ENCODE results near the gene CREB3L1.

The CREB3L1 gene

DNA sequence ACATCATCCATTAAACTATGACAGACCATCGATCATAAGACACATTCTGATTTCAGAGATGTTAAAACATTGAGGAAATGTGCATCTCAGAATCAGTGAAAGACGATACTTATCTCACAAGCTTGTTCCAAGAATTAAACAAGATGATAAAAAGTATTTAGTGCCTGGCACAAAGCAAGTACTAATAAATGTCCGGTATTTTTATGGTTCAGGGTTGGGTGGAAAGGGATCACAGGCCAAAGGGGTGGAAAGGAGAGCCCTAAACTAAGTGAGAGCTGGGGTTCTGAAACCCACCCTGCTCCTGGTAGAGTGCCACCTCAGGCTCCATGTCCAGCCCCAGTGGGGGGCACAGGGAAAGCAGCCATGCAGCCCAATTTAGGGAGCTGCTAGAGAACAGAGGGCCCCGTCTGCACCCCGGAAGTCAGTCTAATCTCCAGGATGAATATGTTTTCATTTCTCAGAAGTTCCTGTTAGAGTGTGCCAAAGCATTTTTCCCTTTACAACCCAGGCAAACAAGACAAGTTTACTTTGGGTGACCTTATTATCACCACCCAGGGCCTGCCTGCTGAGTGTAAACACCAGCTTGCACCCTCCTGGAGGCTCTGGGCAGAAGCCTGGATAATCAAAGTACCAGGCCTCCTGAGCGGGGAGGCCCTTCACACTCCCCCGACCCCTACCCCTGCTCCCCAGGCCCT, 3.8 kb upstream of the CREB3L1 start:
- peak; percentile 44 for DNase-seq

DNA sequence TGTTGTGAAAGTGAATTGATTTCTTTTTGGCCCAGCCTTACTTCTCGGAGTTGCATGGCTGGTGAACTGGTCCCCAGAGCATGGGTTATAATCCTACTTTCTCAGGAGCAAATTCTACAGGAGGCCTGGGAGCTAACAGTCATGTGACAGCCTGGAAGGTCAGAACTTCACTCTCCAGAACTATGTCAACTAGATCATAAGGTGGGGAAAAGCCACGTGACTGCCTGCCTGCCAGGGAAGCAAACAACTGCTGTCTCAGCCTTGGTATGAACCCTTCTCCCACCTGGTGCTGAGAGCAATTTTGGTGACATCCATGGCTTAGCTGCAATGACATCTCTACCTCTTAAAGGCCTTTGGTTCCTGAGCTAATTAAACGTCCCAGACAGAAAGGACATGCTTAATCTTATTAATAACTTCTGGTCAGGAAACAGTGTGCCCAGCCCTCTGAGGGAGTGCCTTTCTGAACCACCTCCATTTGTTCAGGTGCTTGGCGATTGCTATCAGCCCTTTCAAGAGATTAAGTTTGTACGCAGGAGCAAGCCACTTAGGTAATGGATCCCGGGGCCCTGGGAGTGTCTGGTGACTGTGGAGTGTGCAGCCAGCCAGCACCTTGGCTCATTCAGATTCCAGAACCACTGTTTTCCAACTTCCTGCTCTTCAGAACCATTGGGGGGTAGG, 1.4 kb upstream of the CREB3L1 start:
- peak; percentile 58 to 61 for DNase-seq

DNA sequence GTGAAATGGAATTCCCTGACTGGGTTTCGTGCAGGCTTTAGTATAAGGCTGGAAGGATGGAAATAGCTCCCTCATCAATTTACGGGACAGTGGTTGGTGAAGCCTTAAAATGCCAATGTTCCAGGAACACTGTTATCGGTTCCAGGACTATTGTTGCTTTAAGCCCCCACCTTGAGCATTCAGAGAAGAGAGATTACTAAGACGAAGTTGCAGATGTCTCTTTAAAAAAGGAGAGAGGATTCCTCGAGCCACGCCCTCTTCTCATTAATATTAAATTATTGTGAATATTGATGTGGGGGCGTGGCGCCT, 195 bp upstream of the CREB3L1 start:
- peak in 1 of 2 experiments; percentile 55 for DNase-seq

DNA sequence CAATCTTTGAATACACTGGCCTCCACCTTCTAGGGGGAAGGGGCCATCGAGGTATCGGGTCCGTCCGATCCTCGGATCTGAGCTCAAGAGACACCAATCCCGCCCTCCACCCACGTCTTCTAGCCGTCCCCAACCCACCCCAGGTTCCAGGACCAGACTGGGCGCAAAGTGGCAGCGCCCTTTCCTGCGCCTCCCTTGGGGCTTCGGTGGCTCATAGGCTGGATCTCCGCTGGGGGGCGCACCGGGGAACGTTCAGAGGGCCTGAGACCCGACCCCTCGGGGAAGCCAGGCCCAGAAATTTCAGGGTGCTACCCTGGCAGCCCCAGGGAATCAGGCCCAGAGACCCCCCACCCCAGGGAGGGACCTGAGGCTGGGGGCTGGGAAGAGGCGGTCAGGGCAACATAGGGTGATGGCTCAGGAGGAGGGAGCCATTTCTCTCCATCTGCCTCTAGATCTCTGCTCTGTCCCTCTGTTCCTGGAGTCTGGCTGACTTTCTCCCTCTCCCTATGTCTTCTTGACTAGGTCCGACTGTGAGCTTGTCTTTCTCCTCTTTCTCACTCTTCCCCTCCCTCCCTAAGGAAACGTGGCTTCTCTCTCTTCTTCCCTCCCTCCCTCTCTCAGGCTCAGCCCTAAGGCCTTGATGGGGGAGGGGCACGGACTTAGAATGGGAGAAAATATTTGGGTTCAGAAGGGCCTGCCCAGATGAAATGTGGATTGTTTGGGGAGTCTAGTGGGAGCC, 1.1 kb downstream of the CREB3L1 start:
- DNase-seq: peak; percentile 56 to 60

DNA sequence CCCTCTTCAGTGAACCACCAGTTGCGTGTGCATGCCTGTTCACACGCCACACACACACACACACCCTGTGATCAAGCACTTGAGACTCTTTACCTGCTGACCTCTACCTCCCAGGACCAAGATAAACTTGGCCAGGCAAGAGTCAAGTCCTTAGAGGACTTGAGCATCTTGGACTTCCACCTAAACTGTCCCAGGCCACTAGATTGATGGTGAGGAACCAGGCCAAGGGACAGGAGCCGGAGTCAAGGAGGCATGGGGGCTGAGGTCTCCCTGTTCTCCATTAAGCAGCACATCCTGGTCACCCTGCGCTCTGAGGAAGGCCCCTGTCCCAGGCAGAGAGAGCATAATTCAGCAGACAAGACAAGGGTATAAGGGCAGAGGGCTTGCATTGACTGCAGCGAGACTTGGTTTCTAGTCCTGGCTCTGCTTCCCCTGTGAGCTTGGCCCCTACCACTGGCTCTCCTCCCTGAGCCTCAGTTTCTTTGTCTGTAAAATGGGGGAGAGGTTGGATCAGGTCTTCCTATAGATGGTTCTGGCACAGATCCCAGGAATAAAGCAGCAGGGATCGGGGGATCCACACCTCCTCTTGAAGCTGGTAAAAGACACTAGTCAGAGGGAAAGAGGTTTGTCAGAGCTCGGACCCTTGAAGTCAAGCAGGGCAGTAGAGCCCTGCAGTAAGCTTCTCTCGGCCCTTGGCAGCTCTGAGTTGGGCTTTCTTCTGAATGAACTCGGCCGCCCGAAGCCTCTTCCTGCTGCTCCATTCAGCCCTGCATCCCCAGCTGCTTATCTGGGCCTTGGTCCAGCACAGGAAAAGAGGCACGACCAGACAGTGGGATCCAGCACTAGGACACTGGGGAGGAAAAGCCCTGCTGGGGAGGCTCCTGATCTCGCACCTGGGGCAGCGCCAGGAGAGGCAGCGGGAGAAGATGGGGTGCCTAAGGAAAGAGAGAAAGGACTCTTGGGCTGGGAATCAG, 2.0 kb downstream of the CREB3L1 start:
- DNase-seq: peak; percentile 47 to 67

DNA sequence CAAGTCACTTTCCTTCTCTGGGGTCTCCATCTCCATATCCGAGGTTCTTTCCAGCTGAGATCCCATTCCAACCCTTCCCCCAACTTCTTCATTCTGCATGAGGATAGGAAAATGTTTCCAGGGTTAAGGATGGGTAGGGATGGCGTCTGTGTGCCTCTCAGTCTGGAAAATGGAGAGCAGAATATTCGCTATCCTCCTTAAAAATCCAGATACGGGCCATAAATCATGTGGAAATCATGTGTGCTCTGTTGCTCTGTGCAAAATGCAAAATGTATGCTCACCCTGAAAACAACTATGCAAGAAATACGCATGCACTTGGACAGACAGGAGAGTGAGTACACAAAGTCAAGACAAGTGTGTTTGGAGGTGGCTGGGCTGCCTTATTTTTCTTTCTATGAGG, 3.2 kb downstream of the CREB3L1 start:
- no peak for DNase-seq

DNA sequence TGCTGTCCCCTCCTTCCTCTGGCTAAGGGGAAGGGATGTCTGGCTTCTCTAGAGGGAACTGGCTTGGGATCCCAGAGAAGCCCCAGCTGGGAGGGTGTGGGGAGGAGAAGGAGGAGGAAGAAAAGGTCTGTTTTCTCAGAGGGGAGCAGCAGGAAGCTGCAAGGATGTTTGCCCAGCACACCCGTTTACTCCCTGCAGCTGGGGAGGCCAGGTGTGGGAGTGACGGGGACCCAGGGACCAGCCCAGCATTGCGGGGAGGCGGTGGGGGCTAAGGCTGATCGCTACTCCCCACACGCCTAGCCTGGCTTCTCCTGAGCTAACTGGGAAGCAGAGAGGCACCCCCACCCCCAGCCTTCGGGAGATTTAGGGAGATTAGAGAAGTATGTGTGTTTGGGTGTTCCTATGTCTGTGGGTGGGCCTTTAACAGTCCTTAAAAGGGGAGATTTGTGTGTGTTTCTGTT, 3.9 kb downstream of the CREB3L1 start:
- no peak for DNase-seq

DNA sequence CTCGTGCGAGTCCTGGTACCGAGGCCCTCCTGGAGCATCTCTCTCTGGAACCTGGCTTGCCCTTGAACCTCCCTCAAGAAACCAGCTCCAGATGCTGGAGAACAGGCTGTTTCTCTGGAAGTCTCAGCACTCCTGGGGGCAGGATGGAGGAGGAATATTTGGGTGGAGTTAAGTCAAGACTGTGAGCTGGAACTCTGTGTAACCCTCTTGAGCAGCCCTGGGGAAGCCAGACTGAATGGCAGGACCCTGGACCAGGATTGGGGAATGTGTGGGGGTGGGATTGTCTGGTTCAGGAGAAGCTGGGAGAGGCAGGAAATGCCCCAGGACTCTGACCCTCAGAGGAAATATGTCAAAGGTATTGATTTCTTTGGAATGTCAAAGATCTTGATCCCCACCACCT, 7.7 kb downstream of the CREB3L1 start:
- no peak for DNase-seq

DNA sequence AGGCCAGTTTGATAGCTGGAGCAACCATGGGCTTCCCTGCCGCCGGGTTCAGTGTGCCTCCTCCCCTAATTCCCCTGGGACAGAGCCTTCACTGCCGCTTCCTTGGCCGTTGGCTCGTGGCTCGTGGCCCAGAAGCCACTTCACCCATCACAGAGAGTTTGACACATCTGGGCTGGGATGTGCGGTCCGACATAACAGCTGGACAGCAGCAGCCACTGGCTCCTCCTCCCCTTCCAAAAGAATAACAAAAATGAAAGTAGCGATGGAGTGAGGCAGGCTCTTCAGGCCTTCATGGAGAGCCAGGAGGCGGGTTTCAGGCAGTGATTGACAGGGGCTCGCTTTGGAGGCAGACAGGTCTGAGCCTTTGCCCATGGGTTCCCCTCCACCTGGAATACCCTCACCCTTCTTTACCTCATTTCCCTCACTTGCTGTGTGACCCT, 8.2 kb downstream of the CREB3L1 start:
- DNase-seq: no peak

DNA sequence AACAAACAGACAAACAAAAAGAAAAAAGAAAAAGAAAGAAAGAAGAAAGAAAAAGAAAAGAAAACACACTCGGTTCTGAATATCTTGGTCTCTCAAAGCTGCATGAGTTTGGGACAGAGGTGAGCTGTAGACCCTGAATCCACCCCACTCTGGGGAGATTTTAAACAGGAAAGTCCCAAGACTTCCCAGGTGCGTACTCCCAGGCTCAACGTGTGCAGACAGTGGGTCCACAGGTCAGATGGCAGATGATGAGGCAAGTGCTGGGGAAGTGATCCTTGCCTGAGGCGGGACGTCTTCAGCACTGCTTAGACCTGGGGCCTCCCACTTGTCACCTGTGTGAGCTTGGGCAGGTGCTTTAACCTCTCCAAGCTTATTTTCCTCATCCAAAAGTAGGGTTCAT, 9.3 kb downstream of the CREB3L1 start:
- no peak for DNase-seq

DNA sequence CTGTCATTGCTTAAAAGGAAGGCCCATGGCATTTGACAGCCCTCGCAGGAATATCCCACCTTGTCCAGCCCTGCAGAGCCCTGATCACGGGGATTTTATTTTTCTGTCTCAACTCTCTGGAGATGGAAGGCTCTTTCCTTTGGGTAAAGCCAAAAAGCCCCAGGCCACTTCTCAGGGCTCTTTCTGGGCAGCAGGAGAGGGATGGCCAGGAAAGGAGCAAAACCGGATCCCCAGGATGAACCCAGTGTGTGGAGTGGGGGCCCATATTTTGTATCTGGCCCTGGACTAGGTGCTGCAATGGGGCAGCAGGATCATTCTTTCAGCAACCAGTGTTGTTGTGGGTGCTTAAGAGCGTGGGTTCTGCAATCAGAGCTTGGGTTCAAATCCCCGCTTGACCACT, 11.0 kb downstream of the CREB3L1 start:
- DNase-seq: no peak

DNA sequence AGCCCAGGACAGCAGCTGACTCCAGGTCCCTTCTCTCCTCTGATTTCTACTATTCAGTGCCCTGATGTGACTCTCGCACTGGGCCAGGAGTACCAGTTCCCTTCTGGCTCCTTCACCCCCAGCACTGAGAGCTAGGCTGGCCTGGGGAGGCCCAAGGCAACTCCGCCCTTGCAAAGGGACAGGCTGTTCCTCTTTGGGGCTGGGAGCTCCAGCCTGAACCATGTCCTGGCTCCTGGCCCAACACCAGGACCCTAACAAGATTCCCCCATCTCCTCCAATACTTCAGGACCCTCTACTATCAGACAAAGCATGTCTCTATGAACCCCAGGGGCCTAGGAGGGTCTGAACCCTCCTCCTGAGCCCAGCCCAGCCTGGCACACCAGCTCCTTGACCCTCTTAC, 12.5 kb downstream of the CREB3L1 start:
- DNase-seq: no peak

DNA sequence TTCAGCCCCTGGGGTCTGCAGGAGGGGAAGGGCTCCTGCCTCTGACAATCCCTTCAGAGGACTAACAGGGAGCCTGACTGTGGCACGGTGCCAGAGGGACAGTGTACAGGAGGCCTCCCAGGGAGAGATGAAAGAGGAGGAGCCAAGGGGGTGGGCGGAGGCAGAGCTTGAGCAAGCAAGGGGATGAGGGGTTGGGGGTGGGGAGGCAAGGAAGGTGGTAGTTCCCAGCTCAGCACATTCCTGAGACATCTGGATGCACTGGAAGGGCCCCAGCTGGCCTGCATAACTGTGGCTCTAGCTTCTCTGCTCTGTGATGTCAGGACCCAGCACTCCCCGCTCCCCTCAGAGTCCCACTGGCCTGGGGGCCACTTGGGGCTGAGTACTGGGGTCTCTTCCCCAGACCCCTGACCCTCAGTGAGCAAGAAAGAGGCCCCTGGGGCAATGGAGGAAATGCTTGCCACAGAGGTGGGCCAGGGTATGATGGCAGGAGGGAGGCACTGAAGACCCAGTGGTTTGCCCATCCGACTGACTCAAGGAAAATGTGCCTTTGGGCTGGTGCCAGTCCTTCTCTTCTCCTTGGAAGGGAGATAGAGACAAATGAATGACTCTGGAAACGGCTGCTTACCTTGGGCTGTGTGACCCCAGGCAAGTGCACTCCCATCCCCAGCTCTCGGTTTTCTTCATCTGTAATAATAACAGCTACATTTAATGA, 13.3 kb downstream of the CREB3L1 start:
- peak; percentile 3 to 23 for DNase-seq

DNA sequence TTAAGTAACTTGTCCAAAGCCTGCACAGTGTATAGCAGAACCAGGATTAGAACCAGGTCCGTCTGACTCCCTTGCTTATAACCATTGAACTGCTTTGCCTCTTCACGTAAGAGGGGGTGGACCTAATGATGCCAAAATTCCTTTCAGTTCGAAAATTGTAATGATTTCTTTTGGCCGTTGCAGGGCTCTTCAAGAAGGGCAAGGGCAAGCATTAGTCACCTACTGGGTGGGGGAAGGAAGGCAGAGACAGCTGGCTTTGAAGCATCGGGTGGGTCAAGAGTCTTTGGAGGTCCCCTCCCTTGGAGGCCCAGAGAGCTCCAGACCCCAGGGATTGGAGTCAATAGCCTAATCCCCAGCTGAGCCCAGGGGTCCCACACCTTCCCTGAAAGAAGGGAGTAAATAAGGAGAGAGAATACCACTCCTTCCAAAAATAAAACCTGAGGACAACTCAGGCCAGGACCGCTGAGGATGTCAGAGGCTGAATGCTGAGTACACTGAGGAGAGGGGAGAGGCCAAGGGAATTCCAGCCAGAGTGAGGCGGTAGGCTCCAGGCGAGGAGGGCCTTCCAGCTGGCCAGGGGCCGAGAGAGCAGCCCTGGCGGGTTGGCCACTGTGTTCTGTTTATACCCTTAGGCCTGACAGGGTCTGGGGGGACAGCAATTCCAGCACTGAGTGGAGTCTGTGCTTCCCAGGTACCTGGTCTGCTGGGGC, 14.1 kb downstream of the CREB3L1 start:
- no peak for DNase-seq

DNA sequence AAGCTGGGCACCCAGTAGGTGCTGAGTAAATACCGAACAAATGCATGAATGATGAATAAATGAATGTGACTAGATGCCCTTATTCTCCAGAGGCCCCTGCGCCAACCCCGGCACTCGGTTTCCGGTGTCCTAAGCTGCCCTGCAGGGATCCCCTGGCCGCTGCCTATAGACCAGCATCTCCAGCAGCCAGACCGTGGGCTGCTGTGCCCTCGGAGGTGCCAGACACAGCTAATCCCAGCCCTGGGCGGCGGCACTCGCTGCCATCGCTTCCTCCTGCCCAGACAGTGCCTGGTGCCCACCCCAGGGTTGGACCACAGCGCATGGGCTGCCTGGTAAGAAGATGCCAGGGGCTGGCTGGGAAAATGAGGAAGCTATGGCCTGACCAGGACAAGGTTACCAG, 15.6 kb downstream of the CREB3L1 start:
- no peak for DNase-seq

DNA sequence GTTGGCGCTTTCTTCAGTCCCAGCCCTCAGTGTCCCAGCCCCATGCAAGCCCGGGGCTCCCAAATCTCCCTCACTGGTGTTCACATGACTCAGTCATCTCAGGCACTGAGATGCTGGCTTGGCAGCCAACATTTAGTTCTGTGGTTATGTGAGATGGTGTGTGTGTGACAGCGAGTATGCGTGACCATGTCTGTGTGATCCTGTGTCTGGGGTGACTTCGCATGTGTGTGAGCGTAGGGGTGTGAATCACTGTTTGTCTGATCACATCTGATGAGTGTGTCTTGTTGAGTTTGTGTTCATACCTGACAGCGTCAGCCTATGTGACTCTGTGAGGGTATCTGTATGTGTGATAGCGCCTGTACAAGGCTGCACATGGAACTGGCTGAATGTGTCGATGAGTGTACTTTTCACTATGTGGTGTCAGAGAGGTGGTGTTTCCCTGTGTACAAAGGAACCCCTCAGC, 16.2 kb downstream of the CREB3L1 start:
- no peak for DNase-seq

DNA sequence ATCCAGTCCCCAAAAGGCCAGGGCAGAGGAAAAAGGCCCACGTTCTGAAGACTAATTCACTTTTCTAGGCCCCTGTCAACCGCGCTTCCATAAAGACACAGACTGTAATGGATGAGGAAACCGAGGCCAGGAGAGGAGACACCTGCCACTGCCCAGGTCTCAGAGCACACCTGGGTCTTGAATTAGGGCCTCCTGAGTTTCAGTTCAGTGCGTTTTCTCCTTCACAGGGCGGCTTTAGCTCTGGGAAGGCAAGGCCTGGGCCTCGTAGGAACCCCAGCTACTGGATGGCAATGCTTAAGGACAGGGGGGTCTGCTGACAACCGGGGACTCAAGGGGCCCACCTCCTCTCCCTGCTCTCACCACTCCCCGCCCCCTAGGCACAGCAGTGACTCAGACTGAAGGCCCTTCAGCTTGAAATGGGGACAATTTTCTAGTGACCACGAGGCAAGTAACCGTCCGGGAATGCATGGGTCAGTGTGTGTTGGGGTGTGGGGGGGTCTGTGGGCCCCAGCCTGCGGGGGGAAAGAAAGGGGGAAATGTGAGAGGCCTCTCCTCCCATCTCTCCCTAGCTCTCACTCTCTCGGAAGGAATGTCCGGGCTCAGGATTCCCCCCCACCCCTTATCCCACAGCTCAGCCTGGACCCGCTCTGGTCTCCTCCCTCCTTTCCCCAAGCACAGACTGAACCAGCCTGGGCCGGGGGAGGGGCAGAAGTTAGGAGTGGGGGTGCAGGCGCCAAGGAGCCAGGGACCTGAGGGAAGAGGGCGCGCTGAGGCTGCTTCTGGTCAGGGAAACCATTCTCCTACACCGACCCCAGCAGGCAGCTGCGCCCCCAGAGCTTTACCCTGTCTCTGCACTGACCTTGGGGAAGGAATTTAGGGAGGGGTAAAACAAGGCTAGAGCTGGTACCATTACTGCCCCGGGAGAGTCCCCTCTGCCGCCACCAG, 17.2 kb downstream of the CREB3L1 start:
- DNase-seq: no peak

DNA sequence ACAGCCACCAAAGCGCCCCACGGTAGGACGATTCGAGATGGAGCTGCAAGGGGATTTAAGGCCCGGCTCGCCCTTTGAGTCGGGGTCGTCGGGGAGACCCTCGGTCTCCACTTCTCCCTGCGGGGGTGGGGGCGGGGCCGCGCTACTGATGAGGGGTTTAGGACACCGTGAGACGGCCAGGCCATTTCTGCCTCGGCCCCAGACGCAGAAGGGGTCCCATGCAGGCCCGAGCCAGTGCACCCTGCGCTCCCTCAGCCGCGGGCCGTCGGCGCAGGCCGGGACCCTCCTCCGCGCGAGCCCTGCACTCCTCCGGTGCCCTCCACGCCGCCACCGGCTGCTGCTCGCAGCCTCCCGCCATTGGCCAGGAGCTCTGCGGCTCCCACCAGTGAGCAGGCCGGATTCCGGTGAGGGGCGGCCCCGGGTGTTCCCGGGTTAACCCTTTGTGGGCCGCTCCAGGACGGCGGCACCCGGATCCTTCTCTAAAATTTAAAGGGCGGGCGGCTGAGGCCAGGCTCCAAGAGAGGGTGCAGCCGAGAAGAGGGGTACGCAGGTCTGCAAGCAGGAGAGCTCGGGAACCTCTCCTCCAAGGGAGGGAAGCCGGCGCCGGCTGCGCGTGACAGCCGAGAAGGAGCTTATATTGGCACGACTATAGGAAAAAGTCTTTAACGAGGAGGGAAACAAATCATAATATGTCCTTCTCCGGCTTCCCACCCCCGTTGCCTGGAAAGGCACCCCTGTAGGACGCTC, 18.0 kb downstream of the CREB3L1 start:
- no peak for DNase-seq

DNA sequence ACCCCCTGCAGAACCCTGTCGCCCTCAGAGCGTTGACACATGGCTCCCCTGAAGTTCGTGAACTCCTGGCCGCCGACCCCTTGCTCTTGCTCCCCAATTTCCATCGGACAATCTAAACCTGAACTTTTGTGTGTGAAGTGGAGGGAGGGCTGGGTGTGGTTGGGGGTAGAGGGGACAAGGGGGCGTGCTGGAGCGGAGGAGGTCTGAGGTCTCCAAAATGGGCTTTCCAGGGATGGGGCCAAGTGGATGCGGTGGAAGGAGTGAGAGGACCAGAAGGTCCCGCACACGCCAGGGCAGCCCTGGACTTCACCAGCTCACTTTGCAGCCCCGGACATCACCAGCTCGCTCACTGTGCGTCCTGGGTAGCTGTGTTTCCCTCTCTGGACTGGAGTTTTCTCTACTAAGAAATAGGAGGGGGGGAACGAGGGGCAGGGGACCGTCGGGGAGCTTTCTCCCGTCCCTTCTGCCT, 18.6 kb downstream of the CREB3L1 start:
- DNase-seq: no peak

Measured in SHP77 (cell line).